Activated T-cell treated with anti-CD3 and anti-CD28 coated beads, Interleukin-2, amount 50 U/mL, for 24 hours (primary cell): Measurements from ENCODE around the gene PRORP.
"Not testable (repeated sequence)": the region's sequence is repeated elsewhere in the genome, so short reads cannot be mapped to it uniquely, and the experiment has no call there.

Experiments used
- DNase-seq: peaks from one replicate; pipeline ENCODE4 v3.0.0-alpha.2; 2020
- H3K27ac Mint-ChIP-seq: 2 replicates; pipeline ENCODE4 v1.8.0; 2020; ENCODE audit warnings: mild to moderate bottlenecking, mixed read lengths
- H3K27me3 Mint-ChIP-seq: 2 replicates; pipeline ENCODE4 v1.8.0; 2020; ENCODE audit warnings: mixed read lengths
- H3K36me3 Mint-ChIP-seq: 2 replicates; pipeline ENCODE4 v1.8.0; 2020; ENCODE audit warnings: low read depth, mixed read lengths
- H3K4me1 Mint-ChIP-seq: 2 replicates; pipeline ENCODE4 v1.8.0; 2020; ENCODE audit warnings: low read depth, mixed read lengths
- H3K4me3 Mint-ChIP-seq: 2 replicates; pipeline ENCODE4 v1.8.0; 2020; ENCODE audit warnings: mild to moderate bottlenecking, moderate library complexity, mixed read lengths
- H3K9me3 Mint-ChIP-seq: 2 replicates; pipeline ENCODE4 v1.8.0; 2020; ENCODE audit warnings: mixed read lengths

PRORP gene

GRCh38 chr14:35121887-35122695 is at the start of gene PRORP, which contains the start of gene PPP2R3C:
Gene PRORP, plus strand, starts transcription at chr14:35122552. Its CDS starts 694 bp downstream, at chr14:35123246.
Gene PPP2R3C, minus strand, starts transcription at chr14:35121990. Its CDS starts 31 bp downstream, at chr14:35121959.
- no peaks in the 10 kb centered on the region for H3K27me3 Mint-ChIP-seq
- H3K9me3 Mint-ChIP-seq, result no peaks in the 10 kb centered on the region
- peak within 1 kb of the TSS; percentile 100 for H3K27ac Mint-ChIP-seq
- H3K4me1 Mint-ChIP-seq, result peaks cover 66% of the 10 kb centered on the region
- peaks cover 86% of the 10 kb centered on the region for H3K36me3 Mint-ChIP-seq
- DNase-seq, result peak; percentile 90
- peak within 1 kb of the TSS; percentile 92 for H3K4me3 Mint-ChIP-seq

- Mint-ChIP-seq H3K9me3 (no peaks in the 10 kb centered on the region), H3K4me3 (no peak overlapping the region), H3K27me3 (no peaks in the 10 kb centered on the region), H3K27ac (no peak overlapping the region), H3K4me1 (no peaks in the 10 kb centered on the region), H3K36me3 (peaks cover 64% of the 10 kb centered on the region)
- DNase-seq, result no peak
Observed at GRCh38 chr14:35073486-35073885, 48.9 kb upstream of the PRORP start.

- Mint-ChIP-seq H3K9me3 (no peaks in the 10 kb centered on the region), H3K36me3 (peaks cover 64% of the 10 kb centered on the region), H3K4me3 (no peak overlapping the region), H3K4me1 (no peaks in the 10 kb centered on the region), H3K27me3 (no peaks in the 10 kb centered on the region), H3K27ac (no peak overlapping the region)
- no peak for DNase-seq
Observed at GRCh38 chr14:35078082-35078481, 44.3 kb upstream of the PRORP start.

DNA sequence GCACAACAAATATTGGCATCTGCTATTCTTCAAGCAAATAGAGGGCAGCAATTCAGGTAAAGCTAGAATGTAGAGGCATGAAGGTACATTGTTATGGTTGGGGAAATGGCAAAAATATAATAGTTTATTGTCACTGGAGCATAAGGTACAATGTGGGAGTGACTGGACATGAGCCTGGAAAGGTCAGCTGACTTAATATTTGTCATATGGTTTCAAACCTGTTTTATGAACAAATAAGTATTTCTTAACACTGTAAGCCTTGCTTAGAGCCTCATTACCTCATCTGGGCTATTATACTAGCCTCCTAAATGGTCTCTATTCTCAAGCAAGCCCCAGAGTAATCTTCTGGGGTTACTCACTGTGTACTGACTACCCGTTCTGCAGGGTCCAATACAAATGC is 42.6 kb upstream of the PRORP start:
- H3K4me3 Mint-ChIP-seq, result no peak overlapping the region
- no peak overlapping the region for H3K27ac Mint-ChIP-seq
- DNase-seq, result no peak
- H3K27me3 Mint-ChIP-seq, result no peaks in the 10 kb centered on the region
- no peaks in the 10 kb centered on the region for H3K4me1 Mint-ChIP-seq
- peaks cover 69% of the 10 kb centered on the region for H3K36me3 Mint-ChIP-seq
- H3K9me3 Mint-ChIP-seq, result no peaks in the 10 kb centered on the region

DNA sequence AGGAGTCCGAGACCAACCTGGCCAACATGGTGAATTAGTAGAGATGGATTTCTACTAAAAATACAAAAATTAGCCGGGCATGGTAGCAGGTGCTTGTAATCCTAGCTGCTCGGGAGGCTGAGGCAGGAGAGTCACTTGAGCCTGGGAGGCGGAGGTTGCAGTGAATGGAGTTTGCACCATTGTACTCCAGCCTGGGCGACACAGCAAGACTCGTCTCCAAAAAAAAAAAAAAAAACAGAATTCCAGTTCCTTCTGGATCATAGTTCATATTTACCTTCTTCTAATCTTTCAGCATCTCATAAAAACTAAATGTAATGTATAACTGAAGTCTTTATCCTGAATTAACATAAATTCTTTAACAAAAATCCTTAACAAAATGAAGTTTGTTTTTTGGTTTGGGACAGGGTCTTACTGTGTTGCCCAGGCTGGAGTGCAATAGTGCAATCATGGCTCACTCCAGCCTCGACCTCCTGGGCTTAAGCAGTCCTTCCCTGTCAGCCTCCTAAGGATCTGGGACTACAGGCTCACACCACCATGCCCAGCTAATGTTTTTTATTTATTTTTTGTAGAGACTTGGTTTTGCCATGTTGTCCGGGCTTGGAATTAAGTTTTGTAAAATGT is 38.7 kb upstream of the PRORP start:
- H3K36me3 Mint-ChIP-seq, result peaks cover 81% of the 10 kb centered on the region
- no peak for DNase-seq
- H3K4me1 Mint-ChIP-seq, result no peaks in the 10 kb centered on the region
- no peaks in the 10 kb centered on the region for H3K9me3 Mint-ChIP-seq
- no peaks in the 10 kb centered on the region for H3K27me3 Mint-ChIP-seq
- H3K4me3 Mint-ChIP-seq, result no peak overlapping the region
- peak overlapping the region; percentile 76 for H3K27ac Mint-ChIP-seq

- Mint-ChIP-seq H3K36me3 (peaks cover 79% of the 10 kb centered on the region), H3K27me3 (no peaks in the 10 kb centered on the region), H3K9me3 (no peaks in the 10 kb centered on the region), H3K4me1 (no peaks in the 10 kb centered on the region), H3K27ac (peak overlapping the region; percentile 3), H3K4me3 (no peak overlapping the region)
- DNase-seq, result no peak
Observed at GRCh38 chr14:35085441-35085840, 36.9 kb upstream of the PRORP start.

DNA sequence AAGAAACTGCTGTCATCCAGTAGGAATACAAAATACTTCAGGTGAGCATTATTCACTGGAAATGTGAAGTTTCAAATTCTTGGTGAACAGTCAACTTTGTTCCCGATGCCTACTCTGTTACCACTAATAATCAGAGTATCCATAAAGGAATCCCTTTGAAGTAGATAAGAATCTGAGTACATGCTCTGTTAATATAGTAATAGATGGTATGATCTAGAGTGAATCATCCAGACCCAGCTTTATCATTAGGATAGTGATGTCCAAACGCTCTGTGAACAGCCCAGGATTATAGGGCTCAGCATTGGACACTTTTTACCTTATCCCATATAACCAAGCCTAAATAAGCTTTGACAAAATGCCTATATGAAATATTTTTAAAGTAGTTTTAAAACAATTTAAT is 33.8 kb upstream of the PRORP start:
- no peak overlapping the region for H3K4me3 Mint-ChIP-seq
- no peak for DNase-seq
- no peaks in the 10 kb centered on the region for H3K4me1 Mint-ChIP-seq
- no peaks in the 10 kb centered on the region for H3K9me3 Mint-ChIP-seq
- H3K27ac Mint-ChIP-seq, result no peak overlapping the region
- H3K27me3 Mint-ChIP-seq, result no peaks in the 10 kb centered on the region
- H3K36me3 Mint-ChIP-seq, result peaks cover 80% of the 10 kb centered on the region

DNA sequence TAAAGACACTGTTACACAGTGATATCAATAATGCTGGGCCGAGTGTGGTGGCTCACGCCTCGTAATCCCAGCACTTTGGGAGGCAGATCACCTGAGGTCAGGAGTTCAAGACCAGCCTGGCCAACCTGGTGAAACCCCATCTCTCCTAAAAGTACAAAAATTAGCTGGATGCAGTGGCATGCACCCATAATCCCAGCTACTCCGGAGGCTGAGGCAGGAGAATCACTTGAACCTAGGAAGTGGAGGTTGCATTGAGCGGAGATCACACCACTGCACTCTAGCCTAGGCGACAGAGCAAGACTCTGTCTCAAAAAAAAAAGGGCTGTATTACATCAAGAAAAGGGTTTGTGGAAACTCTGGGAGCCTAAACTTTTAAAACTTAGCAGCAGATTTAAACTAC is 27.7 kb upstream of the PRORP start:
- H3K27me3 Mint-ChIP-seq, H3K4me1 Mint-ChIP-seq, H3K9me3 Mint-ChIP-seq, H3K27ac Mint-ChIP-seq, H3K4me3 Mint-ChIP-seq, DNase-seq: not testable (repeated sequence)
- peaks cover 84% of the 10 kb centered on the region for H3K36me3 Mint-ChIP-seq

GRCh38 chr14:35107866-35108265 is 14.5 kb upstream of the PRORP start:
- peaks cover 82% of the 10 kb centered on the region for H3K36me3 Mint-ChIP-seq
- peaks cover 6% of the 10 kb centered on the region for H3K4me1 Mint-ChIP-seq
- H3K9me3 Mint-ChIP-seq, result no peaks in the 10 kb centered on the region

GRCh38 chr14:35112641-35113040 is 9.7 kb upstream of the PRORP start:
- Mint-ChIP-seq H3K36me3 (peaks cover 83% of the 10 kb centered on the region), H3K9me3 (no peaks in the 10 kb centered on the region), H3K4me1 (peaks cover 19% of the 10 kb centered on the region), H3K27ac (no peak overlapping the region), H3K4me3 (no peak overlapping the region), H3K27me3 (no peaks in the 10 kb centered on the region)
- no peak for DNase-seq

More at GRCh38 chr14:35107866-35108265, 14.5 kb upstream of the PRORP start:
- DNase-seq, result no peak
- H3K4me3 Mint-ChIP-seq, result no peak overlapping the region
- H3K27ac Mint-ChIP-seq, result no peak overlapping the region
- no peaks in the 10 kb centered on the region for H3K27me3 Mint-ChIP-seq

- no peak for DNase-seq
- H3K4me1 Mint-ChIP-seq, result peaks cover 21% of the 10 kb centered on the region
Observed at GRCh38 chr14:35113308-35113950, 8.9 kb upstream of the PRORP start.

GRCh38 chr14:35114036-35114435 is 8.3 kb upstream of the PRORP start:
- no peaks in the 10 kb centered on the region for H3K9me3 Mint-ChIP-seq
- peaks cover 25% of the 10 kb centered on the region for H3K4me1 Mint-ChIP-seq
- H3K27ac Mint-ChIP-seq, result no peak overlapping the region
- no peak for DNase-seq
- no peaks in the 10 kb centered on the region for H3K27me3 Mint-ChIP-seq
- H3K36me3 Mint-ChIP-seq, result peaks cover 90% of the 10 kb centered on the region
- H3K4me3 Mint-ChIP-seq, result no peak overlapping the region

More at GRCh38 chr14:35113308-35113950, 8.9 kb upstream of the PRORP start:
- Mint-ChIP-seq H3K27me3 (no peaks in the 10 kb centered on the region), H3K36me3 (peaks cover 84% of the 10 kb centered on the region), H3K4me3 (no peak overlapping the region), H3K9me3 (no peaks in the 10 kb centered on the region), H3K27ac (no peak overlapping the region)

DNA sequence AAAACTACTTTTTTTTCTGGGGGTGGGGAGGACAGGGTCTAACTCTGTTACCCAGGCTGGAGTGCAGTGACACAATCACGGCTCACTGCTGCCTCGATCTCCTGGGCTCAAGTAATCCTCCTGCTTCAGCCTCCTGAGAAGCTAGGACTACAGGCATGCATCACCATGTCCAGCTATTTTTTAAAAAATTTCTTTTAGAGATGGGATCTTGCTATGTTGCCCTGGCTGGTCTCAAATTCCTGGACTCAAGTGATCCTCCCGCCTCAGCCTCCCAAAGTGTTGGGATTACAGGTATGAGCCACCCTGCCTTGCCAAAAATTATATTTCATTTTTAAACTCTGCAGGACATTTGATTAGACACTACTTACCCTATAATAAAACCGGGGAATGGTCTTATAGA is 6.1 kb upstream of the PRORP start:
- no peak overlapping the region for H3K4me3 Mint-ChIP-seq
- no peak overlapping the region for H3K27ac Mint-ChIP-seq
- DNase-seq, result no peak
- no peaks in the 10 kb centered on the region for H3K27me3 Mint-ChIP-seq
- peaks cover 42% of the 10 kb centered on the region for H3K4me1 Mint-ChIP-seq
- H3K36me3 Mint-ChIP-seq, result peaks cover 90% of the 10 kb centered on the region
- no peaks in the 10 kb centered on the region for H3K9me3 Mint-ChIP-seq

- peaks cover 42% of the 10 kb centered on the region for H3K4me1 Mint-ChIP-seq
- H3K27ac Mint-ChIP-seq, result peak overlapping the region; percentile 73
- no peak overlapping the region for H3K4me3 Mint-ChIP-seq
- DNase-seq, result no peak
- no peaks in the 10 kb centered on the region for H3K27me3 Mint-ChIP-seq
- H3K9me3 Mint-ChIP-seq, result no peaks in the 10 kb centered on the region
- H3K36me3 Mint-ChIP-seq, result peaks cover 90% of the 10 kb centered on the region
Observed at GRCh38 chr14:35117112-35117511, 5.2 kb upstream of the PRORP start.
